DMS153 (cell line): Measurements from ENCODE around the gene ZFYVE28.

Experiments
- DNase-seq: peaks from one replicate; lab custom pipeline; 2025; lab: John Stamatoyannopoulos, UW

ZFYVE28 gene

GRCh38 chr4:2411786-2412510, 6.5 kb downstream of the ZFYVE28 start:
- DNase-seq = no peak

GRCh38 chr4:2409381-2409783, 9.1 kb downstream of the ZFYVE28 start:
- no peak for DNase-seq

- DNase-seq = no peak
Observed at GRCh38 chr4:2408976-2409375, 9.5 kb downstream of the ZFYVE28 start.

GRCh38 chr4:2408401-2408958, 10.0 kb downstream of the ZFYVE28 start:
- DNase-seq = no peak

GRCh38 chr4:2407991-2408342, 10.5 kb downstream of the ZFYVE28 start:
- no peak for DNase-seq

GRCh38 chr4:2406920-2407319, 11.5 kb downstream of the ZFYVE28 start:
- no peak for DNase-seq

GRCh38 chr4:2406406-2406805, 12.0 kb downstream of the ZFYVE28 start:
- DNase-seq = no peak

GRCh38 chr4:2402941-2403340, 15.5 kb downstream of the ZFYVE28 start:
- no peak for DNase-seq

GRCh38 chr4:2402048-2402842, 16.2 kb downstream of the ZFYVE28 start:
- DNase-seq = no peak

GRCh38 chr4:2401610-2401983, 16.8 kb downstream of the ZFYVE28 start:
- no peak for DNase-seq

- no peak for DNase-seq
Observed at GRCh38 chr4:2400841-2401609, 17.4 kb downstream of the ZFYVE28 start.

GRCh38 chr4:2399631-2400190, 18.7 kb downstream of the ZFYVE28 start:
- no peak for DNase-seq

GRCh38 chr4:2399216-2399615, 19.2 kb downstream of the ZFYVE28 start:
- no peak for DNase-seq

GRCh38 chr4:2397596-2398379, 20.7 kb downstream of the ZFYVE28 start:
- no peak for DNase-seq

GRCh38 chr4:2396781-2397368, 21.6 kb downstream of the ZFYVE28 start:
- no peak for DNase-seq

- DNase-seq = no peak
Observed at GRCh38 chr4:2395584-2395983, 22.9 kb downstream of the ZFYVE28 start.

- no peak for DNase-seq
Observed at GRCh38 chr4:2395038-2395437, 23.4 kb downstream of the ZFYVE28 start.

- DNase-seq = no peak
Observed at GRCh38 chr4:2394528-2394927, 23.9 kb downstream of the ZFYVE28 start.

- DNase-seq = no peak
Observed at GRCh38 chr4:2393353-2394270, 24.8 kb downstream of the ZFYVE28 start.
